ENCODE results near the gene SCML1. TPM values are rescaled to one million over a fixed set of nuclear protein-coding genes. Genes with fewer than 3 reads are reported as not detected.

SCML1 gene
- polyA plus RNA-seq, 1 donor from 2014 or later, result 9.4 TPM

DNA sequence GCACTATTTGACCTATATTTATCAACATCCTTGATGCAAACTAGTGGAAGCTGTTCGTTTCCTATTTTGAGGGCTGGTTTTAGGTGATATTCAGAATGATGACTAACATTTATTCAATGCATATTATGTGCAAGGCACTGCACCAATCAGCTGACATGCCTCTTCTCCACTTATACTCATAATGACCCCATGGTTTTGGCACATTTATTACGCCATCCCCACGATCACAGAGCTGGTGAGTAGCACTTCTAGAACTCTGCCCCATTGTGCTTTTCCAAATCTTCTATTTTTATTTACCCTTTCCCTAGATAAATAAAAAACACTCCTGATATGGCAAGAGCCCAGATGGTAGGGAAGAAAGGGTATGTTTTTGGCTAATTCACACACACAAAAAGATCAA lies 13.1 kb downstream of the SCML1 start:
- H3K79me2 ChIP-seq (replicated peaks; ENCODE audit: insufficient read depth, low read length), result no peaks in the 10 kb centered on the region
- no peak overlapping the region for H3K4me2 ChIP-seq (ENCODE audit: low read length)
- no peaks in the 10 kb centered on the region for H3F3A ChIP-seq (ENCODE audit: insufficient read depth, low read length, poor library complexity, severe bottlenecking)
- H3K9me3 ChIP-seq (ENCODE audit: low read length), result no peaks in the 10 kb centered on the region
- H3K9me2 ChIP-seq (ENCODE audit: insufficient read depth, low read length), result no peaks in the 10 kb centered on the region
- H3K36me3 ChIP-seq (ENCODE audit: insufficient read depth, low read length), result no peaks in the 10 kb centered on the region
- no peaks in the 10 kb centered on the region for H4K20me1 ChIP-seq (ENCODE audit: insufficient read depth)
- H3K4me3 ChIP-seq (ENCODE audit: low read length), result no peak overlapping the region
- no peak overlapping the region for H3K9ac ChIP-seq (ENCODE audit: low read length)
- no peak overlapping the region for H2AFZ ChIP-seq (ENCODE audit: low read depth, low read length)
- H3K27me3 ChIP-seq (ENCODE audit: insufficient read depth, low read depth, low read length), result no peaks in the 10 kb centered on the region
- TF ChIP-seq EP300 (conservative IDR thresholded peaks at IDR 0.05; ENCODE audit: poor library complexity, severe bottlenecking) (no peak), RAD21 (conservative IDR thresholded peaks at IDR 0.05) (no peak), EZH2 (IDR thresholded peaks at IDR 0.05; ENCODE audit: borderline replicate concordance, insufficient read depth, low read length, poor library complexity, severe bottlenecking) (no peak)
- TF ChIP-seq, protein P1, sequence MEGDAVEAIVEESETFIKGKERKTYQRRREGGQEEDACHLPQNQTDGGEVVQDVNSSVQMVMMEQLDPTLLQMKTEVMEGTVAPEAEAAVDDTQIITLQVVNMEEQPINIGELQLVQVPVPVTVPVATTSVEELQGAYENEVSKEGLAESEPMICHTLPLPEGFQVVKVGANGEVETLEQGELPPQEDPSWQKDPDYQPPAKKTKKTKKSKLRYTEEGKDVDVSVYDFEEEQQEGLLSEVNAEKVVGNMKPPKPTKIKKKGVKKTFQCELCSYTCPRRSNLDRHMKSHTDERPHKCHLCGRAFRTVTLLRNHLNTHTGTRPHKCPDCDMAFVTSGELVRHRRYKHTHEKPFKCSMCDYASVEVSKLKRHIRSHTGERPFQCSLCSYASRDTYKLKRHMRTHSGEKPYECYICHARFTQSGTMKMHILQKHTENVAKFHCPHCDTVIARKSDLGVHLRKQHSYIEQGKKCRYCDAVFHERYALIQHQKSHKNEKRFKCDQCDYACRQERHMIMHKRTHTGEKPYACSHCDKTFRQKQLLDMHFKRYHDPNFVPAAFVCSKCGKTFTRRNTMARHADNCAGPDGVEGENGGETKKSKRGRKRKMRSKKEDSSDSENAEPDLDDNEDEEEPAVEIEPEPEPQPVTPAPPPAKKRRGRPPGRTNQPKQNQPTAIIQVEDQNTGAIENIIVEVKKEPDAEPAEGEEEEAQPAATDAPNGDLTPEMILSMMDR (IDR thresholded peaks at IDR 0.05; ENCODE audit: poor library complexity, severe bottlenecking), result no peak
- H3K27ac ChIP-seq (ENCODE audit: low read length), result no peak overlapping the region

DNA sequence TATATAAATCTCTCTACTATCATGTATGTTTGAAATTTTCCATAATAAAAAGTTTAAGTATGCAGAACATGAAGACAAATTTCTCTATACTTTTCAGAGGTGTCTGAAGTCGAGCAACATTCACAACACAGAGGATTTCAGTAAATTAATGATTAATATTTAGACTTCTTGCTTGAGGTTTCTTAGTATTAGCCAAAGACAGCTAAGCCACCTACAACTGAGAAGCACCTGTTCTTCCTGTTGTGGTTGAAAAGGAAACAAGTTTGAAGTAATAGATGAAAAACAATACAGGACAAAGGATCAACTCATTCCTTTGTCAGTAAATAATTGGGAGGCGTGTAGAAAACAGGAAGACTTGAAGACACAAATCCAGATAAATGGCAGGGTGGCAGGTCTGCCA lies 21.1 kb downstream of the SCML1 start:
- H3K4me2 ChIP-seq (ENCODE audit: low read length), result no peak overlapping the region
- H3K9me3 ChIP-seq (ENCODE audit: low read length), result no peaks in the 10 kb centered on the region
- H3K9ac ChIP-seq (ENCODE audit: low read length), result no peak overlapping the region
- H4K20me1 ChIP-seq (ENCODE audit: insufficient read depth), result no peaks in the 10 kb centered on the region
- TF ChIP-seq POLR2AphosphoS5 (IDR thresholded peaks at IDR 0.05) (no peak), TAF1 (IDR thresholded peaks at IDR 0.05; ENCODE audit: low read depth) (no peak), RAD21 (conservative IDR thresholded peaks at IDR 0.05) (no peak), MXI1 (conservative IDR thresholded peaks at IDR 0.05; ENCODE audit: poor library complexity, severe bottlenecking) (no peak), EP300 (conservative IDR thresholded peaks at IDR 0.05; ENCODE audit: poor library complexity, severe bottlenecking) (no peak), EZH2 (IDR thresholded peaks at IDR 0.05; ENCODE audit: borderline replicate concordance, insufficient read depth, low read length, poor library complexity, severe bottlenecking) (no peak), SMC3 (conservative IDR thresholded peaks at IDR 0.05; ENCODE audit: poor library complexity) (no peak)
- TF ChIP-seq, protein P1 (IDR thresholded peaks at IDR 0.05; ENCODE audit: poor library complexity, severe bottlenecking), result no peak
- TF ChIP-seq, protein P2, sequence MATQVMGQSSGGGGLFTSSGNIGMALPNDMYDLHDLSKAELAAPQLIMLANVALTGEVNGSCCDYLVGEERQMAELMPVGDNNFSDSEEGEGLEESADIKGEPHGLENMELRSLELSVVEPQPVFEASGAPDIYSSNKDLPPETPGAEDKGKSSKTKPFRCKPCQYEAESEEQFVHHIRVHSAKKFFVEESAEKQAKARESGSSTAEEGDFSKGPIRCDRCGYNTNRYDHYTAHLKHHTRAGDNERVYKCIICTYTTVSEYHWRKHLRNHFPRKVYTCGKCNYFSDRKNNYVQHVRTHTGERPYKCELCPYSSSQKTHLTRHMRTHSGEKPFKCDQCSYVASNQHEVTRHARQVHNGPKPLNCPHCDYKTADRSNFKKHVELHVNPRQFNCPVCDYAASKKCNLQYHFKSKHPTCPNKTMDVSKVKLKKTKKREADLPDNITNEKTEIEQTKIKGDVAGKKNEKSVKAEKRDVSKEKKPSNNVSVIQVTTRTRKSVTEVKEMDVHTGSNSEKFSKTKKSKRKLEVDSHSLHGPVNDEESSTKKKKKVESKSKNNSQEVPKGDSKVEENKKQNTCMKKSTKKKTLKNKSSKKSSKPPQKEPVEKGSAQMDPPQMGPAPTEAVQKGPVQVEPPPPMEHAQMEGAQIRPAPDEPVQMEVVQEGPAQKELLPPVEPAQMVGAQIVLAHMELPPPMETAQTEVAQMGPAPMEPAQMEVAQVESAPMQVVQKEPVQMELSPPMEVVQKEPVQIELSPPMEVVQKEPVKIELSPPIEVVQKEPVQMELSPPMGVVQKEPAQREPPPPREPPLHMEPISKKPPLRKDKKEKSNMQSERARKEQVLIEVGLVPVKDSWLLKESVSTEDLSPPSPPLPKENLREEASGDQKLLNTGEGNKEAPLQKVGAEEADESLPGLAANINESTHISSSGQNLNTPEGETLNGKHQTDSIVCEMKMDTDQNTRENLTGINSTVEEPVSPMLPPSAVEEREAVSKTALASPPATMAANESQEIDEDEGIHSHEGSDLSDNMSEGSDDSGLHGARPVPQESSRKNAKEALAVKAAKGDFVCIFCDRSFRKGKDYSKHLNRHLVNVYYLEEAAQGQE (IDR thresholded peaks at IDR 0.05; ENCODE audit: borderline replicate concordance), result no peak
- no peaks in the 10 kb centered on the region for H3F3A ChIP-seq (ENCODE audit: insufficient read depth, low read length, poor library complexity, severe bottlenecking)
- no peak overlapping the region for H3K27ac ChIP-seq (ENCODE audit: low read length)
- no peak overlapping the region for H3K4me3 ChIP-seq (ENCODE audit: low read length)
- H3K9me2 ChIP-seq (ENCODE audit: insufficient read depth, low read length), result no peaks in the 10 kb centered on the region
- no peaks in the 10 kb centered on the region for H3K79me2 ChIP-seq (replicated peaks; ENCODE audit: insufficient read depth, low read length)
- H3K27me3 ChIP-seq (ENCODE audit: insufficient read depth, low read depth, low read length), result no peaks in the 10 kb centered on the region
- H2AFZ ChIP-seq (ENCODE audit: low read depth, low read length), result no peak overlapping the region
- no peaks in the 10 kb centered on the region for H3K36me3 ChIP-seq (ENCODE audit: insufficient read depth, low read length)

All from neural cell (in vitro differentiated cells).